Panc1 (cell line): Measurements from ENCODE around the gene AFF2.

Experiments used
- POLR2AphosphoS5 ChIP-seq: IDR thresholded peaks from 2 replicates; pipeline ENCODE4 v1.6.1; 2012; ENCODE audit warnings: mild to moderate bottlenecking, low read depth, low read length, moderate library complexity
- REST ChIP-seq, 2 experiments: IDR thresholded peaks; 2 replicates each; pipeline ENCODE4 v1.6.1; 2011 to 2012; ENCODE audit warnings: low read depth in 2 of 2, control low read depth in 1 of 2, low read length in 1 of 2, mild to moderate bottlenecking in 1 of 2, moderate library complexity in 1 of 2; ENCODE audit not compliant: insufficient read depth in 1 of 2
- SIN3A ChIP-seq: IDR thresholded peaks from 2 replicates; pipeline ENCODE4 v1.6.1; 2012; ENCODE audit warnings: low read depth, mild to moderate bottlenecking, low read length, moderate library complexity, borderline replicate concordance; ENCODE audit not compliant: insufficient read depth
- TF ChIP-seq, protein P1 (sequence below): fragments of 450-650 bp; IDR thresholded peaks from 2 replicates; pipeline ENCODE4 v1.5.1; 2017; ENCODE audit warnings: mild to moderate bottlenecking

DNA sequence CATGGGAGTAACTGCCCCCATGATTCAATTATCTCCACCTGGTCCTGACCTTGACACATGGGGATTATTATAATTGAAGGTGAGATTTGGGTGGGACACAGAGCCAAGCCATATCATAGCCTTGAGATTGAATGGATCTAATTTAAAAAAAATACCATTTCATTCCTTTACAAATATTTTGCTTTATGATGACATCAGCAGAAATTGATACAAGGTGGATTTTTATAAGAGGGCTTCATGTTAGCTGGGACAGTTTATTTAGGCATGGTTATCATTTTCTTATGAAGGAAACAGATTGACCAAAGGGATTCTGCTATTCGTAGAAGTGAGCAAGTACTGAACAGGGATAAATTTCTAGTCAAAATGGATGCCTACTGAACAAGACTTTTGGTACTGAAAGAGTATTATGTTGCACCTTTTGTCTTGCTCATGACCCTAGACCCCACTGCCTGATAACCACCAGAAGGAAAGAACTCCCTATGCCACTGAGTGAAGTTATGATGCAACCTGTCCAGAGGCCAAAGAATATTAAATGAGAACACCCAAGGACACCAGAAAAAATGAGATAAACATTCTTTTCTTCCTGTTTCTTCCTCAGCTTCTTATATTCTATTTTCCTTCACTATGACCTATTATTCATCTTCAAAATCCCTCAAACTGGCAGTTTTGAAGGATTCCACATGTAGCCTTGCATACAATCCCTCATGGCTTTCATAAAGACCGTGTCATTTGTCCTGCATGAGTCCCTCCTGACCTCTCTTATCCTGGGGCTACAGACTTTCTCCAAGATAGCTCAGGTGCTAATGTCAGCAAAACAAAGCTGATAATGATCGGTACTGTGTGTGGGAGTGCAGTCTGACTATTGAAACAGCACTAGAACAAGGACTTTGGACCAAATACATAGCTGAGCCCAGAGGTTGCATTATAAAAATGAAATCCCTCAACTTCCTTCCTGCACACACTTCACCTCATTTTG, 118.3 kb downstream of the AFF2 start:
- TF ChIP-seq, protein P1, sequence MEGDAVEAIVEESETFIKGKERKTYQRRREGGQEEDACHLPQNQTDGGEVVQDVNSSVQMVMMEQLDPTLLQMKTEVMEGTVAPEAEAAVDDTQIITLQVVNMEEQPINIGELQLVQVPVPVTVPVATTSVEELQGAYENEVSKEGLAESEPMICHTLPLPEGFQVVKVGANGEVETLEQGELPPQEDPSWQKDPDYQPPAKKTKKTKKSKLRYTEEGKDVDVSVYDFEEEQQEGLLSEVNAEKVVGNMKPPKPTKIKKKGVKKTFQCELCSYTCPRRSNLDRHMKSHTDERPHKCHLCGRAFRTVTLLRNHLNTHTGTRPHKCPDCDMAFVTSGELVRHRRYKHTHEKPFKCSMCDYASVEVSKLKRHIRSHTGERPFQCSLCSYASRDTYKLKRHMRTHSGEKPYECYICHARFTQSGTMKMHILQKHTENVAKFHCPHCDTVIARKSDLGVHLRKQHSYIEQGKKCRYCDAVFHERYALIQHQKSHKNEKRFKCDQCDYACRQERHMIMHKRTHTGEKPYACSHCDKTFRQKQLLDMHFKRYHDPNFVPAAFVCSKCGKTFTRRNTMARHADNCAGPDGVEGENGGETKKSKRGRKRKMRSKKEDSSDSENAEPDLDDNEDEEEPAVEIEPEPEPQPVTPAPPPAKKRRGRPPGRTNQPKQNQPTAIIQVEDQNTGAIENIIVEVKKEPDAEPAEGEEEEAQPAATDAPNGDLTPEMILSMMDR = no peak
- TF ChIP-seq POLR2AphosphoS5 (no peak), SIN3A (no peak), REST (IDR thresholded peaks at IDR 0.05; ENCODE audit: insufficient read depth in 1 of 2, low read depth in 2 of 2, low read length in 1 of 2) (no peak)
